ENCODE data around the gene GPR39. TPM values are rescaled to one million over a fixed set of nuclear protein-coding genes. Genes with fewer than 3 reads are reported as not detected.

Gene GPR39
- polyA plus RNA-seq, 1 experiment, result 2.9 TPM

DNA sequence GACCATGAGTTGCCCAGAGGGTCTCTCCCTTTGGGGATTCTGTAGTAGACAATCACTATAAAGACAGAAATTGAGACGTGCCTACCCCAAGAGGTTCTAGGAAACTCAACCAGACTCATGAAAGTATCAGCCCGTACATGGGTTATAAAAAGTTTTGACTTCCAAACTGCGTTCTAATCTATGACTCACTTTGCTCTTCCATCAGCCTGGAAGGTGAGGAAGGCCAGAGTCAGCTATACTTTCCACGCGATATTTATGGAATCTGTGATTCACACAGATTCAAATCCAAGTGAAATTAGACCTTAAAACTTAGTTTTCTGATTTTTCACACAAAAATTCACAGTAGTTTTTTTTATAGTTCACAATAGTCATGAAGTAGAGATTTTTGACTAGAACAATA lies 261.1 kb downstream of the GPR39 start:
- no peak for DNase-seq (ENCODE audit: low read depth, low spot score)
- TF ChIP-seq, protein P1, sequence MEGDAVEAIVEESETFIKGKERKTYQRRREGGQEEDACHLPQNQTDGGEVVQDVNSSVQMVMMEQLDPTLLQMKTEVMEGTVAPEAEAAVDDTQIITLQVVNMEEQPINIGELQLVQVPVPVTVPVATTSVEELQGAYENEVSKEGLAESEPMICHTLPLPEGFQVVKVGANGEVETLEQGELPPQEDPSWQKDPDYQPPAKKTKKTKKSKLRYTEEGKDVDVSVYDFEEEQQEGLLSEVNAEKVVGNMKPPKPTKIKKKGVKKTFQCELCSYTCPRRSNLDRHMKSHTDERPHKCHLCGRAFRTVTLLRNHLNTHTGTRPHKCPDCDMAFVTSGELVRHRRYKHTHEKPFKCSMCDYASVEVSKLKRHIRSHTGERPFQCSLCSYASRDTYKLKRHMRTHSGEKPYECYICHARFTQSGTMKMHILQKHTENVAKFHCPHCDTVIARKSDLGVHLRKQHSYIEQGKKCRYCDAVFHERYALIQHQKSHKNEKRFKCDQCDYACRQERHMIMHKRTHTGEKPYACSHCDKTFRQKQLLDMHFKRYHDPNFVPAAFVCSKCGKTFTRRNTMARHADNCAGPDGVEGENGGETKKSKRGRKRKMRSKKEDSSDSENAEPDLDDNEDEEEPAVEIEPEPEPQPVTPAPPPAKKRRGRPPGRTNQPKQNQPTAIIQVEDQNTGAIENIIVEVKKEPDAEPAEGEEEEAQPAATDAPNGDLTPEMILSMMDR (IDR thresholded peaks at IDR 0.05; ENCODE audit: low read depth, low read length), result no peak
- H3K27me3 ChIP-seq (ENCODE audit: control insufficient read depth, insufficient read depth, low read length), result no peaks in the 10 kb centered on the region
- CTCF ChIA-PET, result interaction anchor here (1.0 to 2.1 kb wide), 2 partner anchors 9 to 13 kb away, joined by 3 to 7 read pairs; no protein-coding TSS in a partner anchor
- no peaks in the 10 kb centered on the region for H3K9me3 ChIP-seq (ENCODE audit: control insufficient read depth, insufficient read depth, low read length)
- no peak overlapping the region for H3K27ac ChIP-seq (ENCODE audit: low read depth, low read length)
- H3K4me3 ChIP-seq (ENCODE audit: low read depth, low read length), result no peak overlapping the region
- POLR2A ChIA-PET, result no interaction called here

DNA sequence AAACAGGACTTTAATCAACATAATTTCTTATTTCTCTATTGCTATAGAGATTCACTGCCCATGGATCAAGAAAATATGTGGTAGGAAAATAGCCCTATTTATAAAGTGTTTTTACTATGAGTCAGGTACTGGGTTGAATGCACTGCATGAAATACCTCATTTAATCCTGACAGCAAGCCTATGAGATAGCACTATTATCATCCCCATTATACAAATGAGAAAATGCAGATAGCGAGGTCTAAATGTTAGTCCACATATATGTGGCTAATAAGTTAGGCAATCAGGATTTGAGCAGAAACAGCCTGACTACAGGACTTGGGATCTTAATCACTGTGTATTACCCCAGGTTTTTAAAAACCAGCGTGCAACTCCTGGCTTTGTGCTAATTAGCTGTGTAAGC lies 261.9 kb downstream of the GPR39 start:
- Histone ChIP-seq H3K27ac (ENCODE audit: low read depth, low read length) (no peak overlapping the region), H3K9me3 (ENCODE audit: control insufficient read depth, insufficient read depth, low read length) (no peaks in the 10 kb centered on the region), H3K4me3 (ENCODE audit: low read depth, low read length) (no peak overlapping the region), H3K27me3 (ENCODE audit: control insufficient read depth, insufficient read depth, low read length) (no peaks in the 10 kb centered on the region)
- TF ChIP-seq, protein P1 (IDR thresholded peaks at IDR 0.05; ENCODE audit: low read depth, low read length), result no peak
- no peak for DNase-seq (ENCODE audit: low read depth, low spot score)
- CTCF ChIA-PET, result interaction anchor here (1.0 to 2.1 kb wide), 2 partner anchors 9 to 12 kb away, joined by 3 to 7 read pairs; no protein-coding TSS in a partner anchor
- POLR2A ChIA-PET, result no interaction called here

DNA sequence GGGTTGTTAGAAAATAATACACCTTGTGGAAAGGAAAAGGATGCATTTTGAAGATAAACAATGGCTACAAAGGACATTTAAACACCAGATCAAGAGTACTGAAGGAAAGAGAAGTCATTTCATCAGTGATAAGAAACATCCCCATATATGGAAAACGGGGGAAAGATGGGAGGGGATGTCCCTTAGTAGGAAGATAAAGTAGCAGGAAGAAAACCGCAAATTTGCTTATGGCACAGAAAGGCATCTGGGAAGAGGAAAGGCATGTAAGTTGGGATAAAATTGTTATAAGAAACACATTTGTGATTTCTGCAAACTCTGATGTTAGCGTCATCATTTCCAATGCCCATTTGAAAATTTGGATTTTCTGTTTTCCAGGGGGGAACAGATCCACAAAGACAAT lies 263.9 kb downstream of the GPR39 start:
- CTCF ChIA-PET, result no interaction called here
- TF ChIP-seq, protein P1 (IDR thresholded peaks at IDR 0.05; ENCODE audit: low read depth, low read length), result no peak
- no peak for DNase-seq (ENCODE audit: low read depth, low spot score)
- Histone ChIP-seq H3K9me3 (ENCODE audit: control insufficient read depth, insufficient read depth, low read length) (no peaks in the 10 kb centered on the region), H3K27me3 (ENCODE audit: control insufficient read depth, insufficient read depth, low read length) (no peaks in the 10 kb centered on the region), H3K4me3 (ENCODE audit: low read depth, low read length) (no peak overlapping the region), H3K27ac (ENCODE audit: low read depth, low read length) (no peak overlapping the region)
- POLR2A ChIA-PET, result no interaction called here

DNA sequence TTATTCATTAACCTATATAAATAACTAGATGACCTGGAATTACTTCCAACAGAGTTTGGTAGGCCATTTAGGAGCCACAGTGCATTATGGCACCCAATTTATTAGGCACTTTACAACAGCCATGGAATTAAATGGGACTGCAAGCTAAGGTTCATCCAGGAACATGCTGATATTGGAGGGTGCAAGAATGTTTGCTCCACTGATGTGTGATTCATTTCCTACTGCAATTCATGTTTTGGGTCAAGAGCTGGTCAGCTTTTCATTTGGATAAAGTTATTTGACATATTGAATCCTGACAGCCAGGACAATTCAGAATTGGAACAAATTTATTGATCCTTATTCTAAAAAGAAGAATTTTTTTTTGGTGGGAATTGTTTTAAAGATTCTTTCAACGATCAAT lies 265.2 kb downstream of the GPR39 start:
- DNase-seq (ENCODE audit: low read depth, low spot score), result no peak
- POLR2A ChIA-PET, result interaction anchor here (1.0 kb wide), 1 partner anchor 9 kb away, joined by 3 read pairs; no protein-coding TSS in a partner anchor
- CTCF ChIA-PET, result interaction anchor here (1.1 kb wide), 1 partner anchor 135 kb away, joined by 3 read pairs; no protein-coding TSS in a partner anchor
- no peak overlapping the region for H3K27ac ChIP-seq (ENCODE audit: low read depth, low read length)
- H3K4me3 ChIP-seq (ENCODE audit: low read depth, low read length), result no peak overlapping the region
- H3K9me3 ChIP-seq (ENCODE audit: control insufficient read depth, insufficient read depth, low read length), result no peaks in the 10 kb centered on the region
- H3K27me3 ChIP-seq (ENCODE audit: control insufficient read depth, insufficient read depth, low read length), result no peaks in the 10 kb centered on the region
- TF ChIP-seq, protein P1 (IDR thresholded peaks at IDR 0.05; ENCODE audit: low read depth, low read length), result no peak

DNA sequence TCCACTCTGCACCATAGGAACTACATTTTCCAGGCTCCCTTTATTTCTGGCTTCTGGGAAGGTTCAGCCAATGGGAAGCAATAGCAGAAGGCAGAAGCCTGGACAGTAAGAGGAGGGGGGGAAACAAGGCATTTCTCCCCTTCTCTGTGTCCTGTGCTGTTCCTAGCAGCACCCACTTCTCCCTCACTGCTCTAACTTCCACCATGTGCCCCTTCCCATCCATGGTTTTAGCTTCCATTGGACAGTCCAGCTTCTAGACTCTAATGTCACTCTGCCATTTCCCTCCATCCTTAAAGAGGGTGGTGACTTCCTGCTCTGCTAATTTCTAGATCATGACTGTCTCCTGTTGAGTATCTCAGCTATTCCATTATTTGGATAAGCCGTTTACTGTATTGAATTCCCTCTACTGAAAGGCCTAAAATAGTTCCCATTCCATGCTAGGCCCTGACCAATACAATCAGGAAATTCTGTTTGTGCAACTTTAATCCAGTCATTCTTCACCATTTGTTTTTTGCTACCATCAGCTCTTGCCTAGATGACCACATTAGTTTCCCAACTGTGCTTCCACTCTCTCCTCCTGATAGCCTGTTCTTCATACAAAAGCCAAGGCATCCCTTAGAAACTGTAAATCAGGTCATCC lies 274.2 kb downstream of the GPR39 start:
- Histone ChIP-seq H3K27me3 (ENCODE audit: control insufficient read depth, insufficient read depth, low read length) (no peaks in the 10 kb centered on the region), H3K9me3 (ENCODE audit: control insufficient read depth, insufficient read depth, low read length) (no peaks in the 10 kb centered on the region), H3K27ac (ENCODE audit: low read depth, low read length) (peak overlapping the region; percentile 73), H3K4me3 (ENCODE audit: low read depth, low read length) (no peak overlapping the region)
- TF ChIP-seq, protein P1 (IDR thresholded peaks at IDR 0.05; ENCODE audit: low read depth, low read length), result no peak
- CTCF ChIA-PET, result interaction anchor here (1.7 kb wide), 1 partner anchor 13 kb away, joined by 7 read pairs; no protein-coding TSS in a partner anchor
- POLR2A ChIA-PET, result interaction anchor here (1.2 kb wide), 1 partner anchor 9 kb away, joined by 3 read pairs; no protein-coding TSS in a partner anchor
- peak; percentile 61 for DNase-seq (ENCODE audit: low read depth, low spot score)
